ENCODE results near the gene SP1. TPM values are rescaled to one million over a fixed set of nuclear protein-coding genes. Genes with fewer than 3 reads are reported as not detected.

SP1 gene
- polyA plus RNA-seq, 3 donors = 15.1 to 80.7 (median 22.7) TPM

DNA sequence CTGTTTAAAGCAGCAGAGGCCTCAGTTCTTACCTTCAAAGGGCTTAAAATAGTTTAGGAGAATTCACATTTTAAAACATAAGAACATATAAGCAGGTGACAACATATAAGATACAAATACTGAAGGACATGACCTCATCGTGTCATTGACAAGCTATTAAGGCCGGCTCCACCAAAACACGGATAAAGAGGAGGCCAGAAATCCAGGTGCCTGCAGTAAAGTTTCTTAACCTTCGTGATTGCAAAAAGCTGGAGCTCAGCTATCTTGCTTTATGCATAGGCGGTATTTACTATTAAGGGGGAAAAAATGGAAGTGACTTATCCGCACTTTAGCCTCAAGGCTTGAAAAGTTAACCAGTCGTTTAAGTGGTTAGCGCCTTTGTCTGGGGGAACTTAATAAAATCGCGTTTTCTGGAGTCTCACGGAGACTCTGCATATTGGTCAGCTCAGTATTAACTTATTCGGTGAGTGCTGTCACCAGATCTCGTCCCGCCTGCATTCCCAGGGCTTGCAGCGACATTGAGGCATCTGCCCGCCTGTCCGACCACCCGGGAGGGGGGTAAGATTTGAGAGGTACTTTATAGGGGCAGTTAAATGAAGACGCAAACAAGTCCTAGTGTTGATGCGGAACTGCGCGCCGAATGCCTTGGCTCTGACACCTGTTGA lies 1.1 kb upstream of the SP1 start:
- no peak for DNase-seq
- peaks cover 20 to 22% of the 10 kb centered on the region in 2 donors for H3K36me3 Mint-ChIP-seq
- peak overlapping the region; percentile 61 to 82 (median 77) for H3K4me3 ChIP-seq (replicated peaks in 1 of 3; ENCODE audit: low read depth in 2 of 3, low read length in 3 of 3)
- peaks cover 0 to 2% (median 1%) of the 10 kb centered on the region in 3 donors for H3K27me3 Mint-ChIP-seq (ENCODE audit: low read depth in 3 of 3)
- no peak overlapping the region for H3K27ac Mint-ChIP-seq
- peak overlapping the region; percentile 71 to 85 for H3K27ac ChIP-seq (ENCODE audit: low read depth in 1 of 2, low read length in 2 of 2)
- no peak overlapping the region for H3K4me3 Mint-ChIP-seq
- H2AFZ ChIP-seq (ENCODE audit: insufficient read depth, low read depth, low read length, poor library complexity, severe bottlenecking) = peak overlapping the region; percentile 84
- H4K20me1 ChIP-seq (ENCODE audit: insufficient read depth, low read length) = peaks cover 21% of the 10 kb centered on the region
- H3K4me1 Mint-ChIP-seq = peaks cover 31% of the 10 kb centered on the region
- intact Hi-C loops (cut with micrococcal nuclease) = loop anchor here (1.0 to 5.0 kb wide), 3 partner anchors 26 to 121 kb away; partner anchors contain the start of gene PCBP2 (in 1 of the 2)
- 23% methylated on average over 23 of the region's 23 CpGs for WGBS (ENCODE audit: insufficient coverage)
- H3K9me3 Mint-ChIP-seq = no peaks in the 10 kb centered on the region
- TF ChIP-seq CTCF (IDR thresholded peaks at IDR 0.05) = no peak
- peaks cover 41 to 48% of the 10 kb centered on the region in 2 donors for H3K4me1 ChIP-seq (ENCODE audit: control insufficient read depth in 1 of 2, insufficient read depth in 2 of 2, low read length in 2 of 2)
- no peaks in the 10 kb centered on the region for H3K27me3 ChIP-seq (ENCODE audit: control insufficient read depth in 2 of 2, insufficient read depth in 2 of 2, low read length in 2 of 2)
- H3K4me2 ChIP-seq (replicated peaks; ENCODE audit: extremely low read depth, low read length, poor library complexity, severe bottlenecking) = peak overlapping the region; percentile 74
- H3K36me3 ChIP-seq (replicated peaks in 1 of 2; ENCODE audit: control insufficient read depth in 1 of 2, insufficient read depth in 2 of 2, low read length in 2 of 2) = peaks cover 19 to 21% of the 10 kb centered on the region in 2 donors
- peak overlapping the region; percentile 65 for H3K9ac ChIP-seq (ENCODE audit: insufficient read depth, low read length, poor library complexity, severe bottlenecking)
- no peaks in the 10 kb centered on the region for H3K9me3 ChIP-seq (replicated peaks in 1 of 2; ENCODE audit: control insufficient read depth in 1 of 2, insufficient read depth in 1 of 2, low read length in 2 of 2)
- peaks cover 32% of the 10 kb centered on the region for H3K79me2 ChIP-seq (ENCODE audit: insufficient read depth, low read length)

GRCh38 chr12:53379389-53380103 lies 430 bp upstream of the SP1 start:
- Histone ChIP-seq H3K27me3 (ENCODE audit: control insufficient read depth in 2 of 2, insufficient read depth in 2 of 2, low read length in 2 of 2) (no peaks in the 10 kb centered on the region), H3K4me1 (ENCODE audit: control insufficient read depth in 1 of 2, insufficient read depth in 2 of 2, low read length in 2 of 2) (peaks cover 44 to 50% of the 10 kb centered on the region in 2 donors), H3K27ac (ENCODE audit: low read depth in 1 of 2, low read length in 2 of 2) (peak overlapping the region; percentile 77 to 91), H4K20me1 (ENCODE audit: insufficient read depth, low read length) (peaks cover 28% of the 10 kb centered on the region), H3K36me3 (replicated peaks in 1 of 2; ENCODE audit: control insufficient read depth in 1 of 2, insufficient read depth in 2 of 2, low read length in 2 of 2) (peaks cover 22 to 26% of the 10 kb centered on the region in 2 donors), H3K4me3 (replicated peaks in 1 of 3; ENCODE audit: low read depth in 2 of 3, low read length in 3 of 3) (peak overlapping the region; percentile 61 to 82 (median 82)), H2AFZ (ENCODE audit: insufficient read depth, low read depth, low read length, poor library complexity, severe bottlenecking) (peak overlapping the region; percentile 84), H3K9ac (ENCODE audit: insufficient read depth, low read length, poor library complexity, severe bottlenecking) (peak overlapping the region; percentile 83), H3K79me2 (ENCODE audit: insufficient read depth, low read length) (peaks cover 39% of the 10 kb centered on the region), H3K9me3 (replicated peaks in 1 of 2; ENCODE audit: control insufficient read depth in 1 of 2, insufficient read depth in 1 of 2, low read length in 2 of 2) (no peaks in the 10 kb centered on the region), H3K4me2 (replicated peaks; ENCODE audit: extremely low read depth, low read length, poor library complexity, severe bottlenecking) (peak overlapping the region; percentile 88)
- intact Hi-C loops (cut with micrococcal nuclease) = loop anchor here (1.0 to 5.0 kb wide), 4 partner anchors 27 to 121 kb away; partner anchors contain the start of genes AMHR2 (in 2 of the 2) and PCBP2 (in 1 of the 2)
- 0% methylated on average over 29 of the region's 29 CpGs for WGBS (ENCODE audit: insufficient coverage)
- no peaks in the 10 kb centered on the region for H3K9me3 Mint-ChIP-seq
- peaks cover 0 to 2% (median 1%) of the 10 kb centered on the region in 3 donors for H3K27me3 Mint-ChIP-seq (ENCODE audit: low read depth in 3 of 3)
- H3K27ac Mint-ChIP-seq = no peak overlapping the region
- H3K36me3 Mint-ChIP-seq = peaks cover 26 to 27% of the 10 kb centered on the region in 2 donors
- TF ChIP-seq CTCF (IDR thresholded peaks at IDR 0.05) = no peak
- DNase-seq = peak; percentile 100
- no peak overlapping the region for H3K4me3 Mint-ChIP-seq
- peaks cover 35% of the 10 kb centered on the region for H3K4me1 Mint-ChIP-seq
